Body of pancreas (tissue), 4 donors: ENCODE measurements around the gene ZFR2. TPM values are rescaled to one million over a fixed set of nuclear protein-coding genes. Genes with fewer than 3 reads are reported as not detected.

Experiments
- ATAC-seq: fragments of 150-250 bp; one replicate; pipeline ENCODE4 v1.9.1; 2016
- DNase-seq, 4 donors: peaks; one replicate each; pipeline ENCODE4 v3.0.0-alpha.2; 2019
- H3K27ac ChIP-seq, 4 donors: fragments of 200-600 bp; sonication (generic); 1 replicate in 3 of 4; 2 replicates in 1 of 4; pipeline versions ENCODE4 v1.5.1 to v1.6.1; 2016 to 2019; ENCODE audit warnings: mild to moderate bottlenecking in 1 of 4, mixed read lengths in 1 of 4, moderate library complexity in 1 of 4
- H3K27me3 ChIP-seq, 2 donors: fragments of 200-600 bp; sonication (generic); one replicate each; pipeline ENCODE4 v1.6.0; 2016; ENCODE audit warnings: mild to moderate bottlenecking in 1 of 2
- H3K36me3 ChIP-seq, 2 donors: fragments of 200-600 bp; sonication (generic); replicated peaks in 1 of 2; 2 replicates each; pipeline ENCODE4 v1.5.1; 2016; ENCODE audit warnings: low read depth in 2 of 2; ENCODE audit not compliant: insufficient read depth in 1 of 2
- H3K4me1 ChIP-seq: fragments of 200-600 bp; sonication (generic); one replicate; pipeline ENCODE4 v1.6.0; 2016
- H3K4me3 ChIP-seq, 2 donors: fragments of 200-600 bp; sonication (generic); 1 replicate in 1 of 2; 2 replicates in 1 of 2; pipeline ENCODE4 v1.5.1; 2016 to 2019
- H3K9me3 ChIP-seq, 3 donors: fragments of 200-600 bp; sonication (generic); 1 replicate in 2 of 3; 2 replicates in 1 of 3; pipeline ENCODE4 v1.5.1; 2016
- POLR2A ChIP-seq, 3 donors: fragments of 450-650 bp; IDR thresholded peaks; one replicate each; pipeline ENCODE4 v1.6.1; 2016; ENCODE audit warnings: antibody characterized with exemption in 3 of 3, mild to moderate bottlenecking in 2 of 3
- WGBS, 2 donors: methylation state at CpG; one replicate each; pipeline ENCODE4 v1.1.5; 2017; 5-methylcytosine and 5-hydroxymethylcytosine counted together
- intact Hi-C: fragments of 100-400 bp; cut with DNase I; formaldehyde crosslinking; loops from one replicate; pipeline ENCODE4 v1.15.1; 2023
- total RNA-seq, 2 donors: library from RNA; depleted of rRNA; stranded (reverse); fragments of >200 nt; gene quantifications; one replicate each; pipeline ENCODE4 v1.1.0, GENCODE V29; 2016
- TF ChIP-seq, protein P1 (sequence below), 7 experiments: fragments of 450-650 bp in 4 of 7; fragments of 200-600 bp in 3 of 7; sonication (generic) in 3 of 7; IDR thresholded peaks; one replicate each; pipeline ENCODE4 v1.5.1; 2016 to 2019; ENCODE audit warnings: antibody characterized with exemption in 7 of 7

Gene ZFR2
- total RNA-seq, 2 donors from 2014 or later, result not detected

DNA sequence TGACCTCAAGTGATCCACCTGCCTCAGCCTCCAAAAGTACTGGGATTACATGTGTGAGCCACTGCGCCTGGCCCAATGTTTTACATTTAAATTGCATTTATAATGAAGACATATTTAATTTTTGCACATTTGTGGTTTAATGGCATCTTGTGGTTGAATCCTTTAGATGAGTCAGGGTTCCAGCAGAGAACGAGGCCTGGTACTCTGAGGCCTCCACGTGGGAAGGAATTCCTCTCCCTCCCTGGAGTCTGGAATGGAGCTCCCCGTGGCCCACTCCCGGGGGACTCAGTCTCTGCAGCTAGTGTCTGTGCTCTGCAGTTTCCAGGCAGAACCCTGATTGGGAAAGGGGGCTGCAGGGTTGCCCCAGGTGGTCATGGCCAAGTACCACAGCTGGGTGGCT, 24.2 kb downstream of the ZFR2 start:
- no peak for ATAC-seq
- Histone ChIP-seq H3K4me1 (no peaks in the 10 kb centered on the region), H3K27ac (no peak overlapping the region), H3K36me3 (no peaks in the 10 kb centered on the region), H3K9me3 (no peaks in the 10 kb centered on the region), H3K27me3 (no peaks in the 10 kb centered on the region), H3K4me3 (no peak overlapping the region)
- intact Hi-C loops, result no loop called here
- TF ChIP-seq POLR2A (IDR thresholded peaks at IDR 0.05), result no peak
- TF ChIP-seq, protein P1, sequence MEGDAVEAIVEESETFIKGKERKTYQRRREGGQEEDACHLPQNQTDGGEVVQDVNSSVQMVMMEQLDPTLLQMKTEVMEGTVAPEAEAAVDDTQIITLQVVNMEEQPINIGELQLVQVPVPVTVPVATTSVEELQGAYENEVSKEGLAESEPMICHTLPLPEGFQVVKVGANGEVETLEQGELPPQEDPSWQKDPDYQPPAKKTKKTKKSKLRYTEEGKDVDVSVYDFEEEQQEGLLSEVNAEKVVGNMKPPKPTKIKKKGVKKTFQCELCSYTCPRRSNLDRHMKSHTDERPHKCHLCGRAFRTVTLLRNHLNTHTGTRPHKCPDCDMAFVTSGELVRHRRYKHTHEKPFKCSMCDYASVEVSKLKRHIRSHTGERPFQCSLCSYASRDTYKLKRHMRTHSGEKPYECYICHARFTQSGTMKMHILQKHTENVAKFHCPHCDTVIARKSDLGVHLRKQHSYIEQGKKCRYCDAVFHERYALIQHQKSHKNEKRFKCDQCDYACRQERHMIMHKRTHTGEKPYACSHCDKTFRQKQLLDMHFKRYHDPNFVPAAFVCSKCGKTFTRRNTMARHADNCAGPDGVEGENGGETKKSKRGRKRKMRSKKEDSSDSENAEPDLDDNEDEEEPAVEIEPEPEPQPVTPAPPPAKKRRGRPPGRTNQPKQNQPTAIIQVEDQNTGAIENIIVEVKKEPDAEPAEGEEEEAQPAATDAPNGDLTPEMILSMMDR (IDR thresholded peaks at IDR 0.05), result no peak
- DNase-seq, result no peak
- WGBS, 2 donors, result 67 to 74% methylated on average over 5 of the region's 5 CpGs

DNA sequence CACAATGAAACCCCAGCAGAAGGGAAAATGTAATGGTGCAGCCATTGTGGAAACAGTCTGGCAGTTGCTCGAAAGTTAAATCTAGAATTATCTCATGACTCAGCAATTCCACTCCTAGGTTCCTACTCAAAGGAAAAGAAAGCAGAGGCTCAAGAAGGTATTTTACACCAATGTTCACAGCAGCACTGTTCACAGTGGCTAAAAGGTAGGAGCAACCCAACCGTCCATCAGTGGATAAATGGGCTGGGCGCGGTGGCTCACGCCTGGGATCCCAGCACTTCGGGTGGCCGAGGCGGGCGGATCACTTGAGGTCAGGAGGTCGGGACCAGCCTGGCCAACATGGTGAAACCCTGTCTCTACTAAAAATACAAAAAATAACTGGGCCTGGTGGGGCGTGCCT, 25.9 kb downstream of the ZFR2 start:
- WGBS, 2 donors, result 83 to 95% methylated on average over 10 to 11 of the region's 11 CpGs
- intact Hi-C loops, result no loop called here
- Histone ChIP-seq H3K36me3 (no peaks in the 10 kb centered on the region), H3K4me3 (no peak overlapping the region), H3K9me3 (no peaks in the 10 kb centered on the region), H3K27ac (no peak overlapping the region), H3K4me1 (no peaks in the 10 kb centered on the region), H3K27me3 (no peaks in the 10 kb centered on the region)
- no peak for TF ChIP-seq POLR2A (IDR thresholded peaks at IDR 0.05)
- TF ChIP-seq, protein P1 (IDR thresholded peaks at IDR 0.05), result no peak
- no peak for DNase-seq
- no peak for ATAC-seq

DNA sequence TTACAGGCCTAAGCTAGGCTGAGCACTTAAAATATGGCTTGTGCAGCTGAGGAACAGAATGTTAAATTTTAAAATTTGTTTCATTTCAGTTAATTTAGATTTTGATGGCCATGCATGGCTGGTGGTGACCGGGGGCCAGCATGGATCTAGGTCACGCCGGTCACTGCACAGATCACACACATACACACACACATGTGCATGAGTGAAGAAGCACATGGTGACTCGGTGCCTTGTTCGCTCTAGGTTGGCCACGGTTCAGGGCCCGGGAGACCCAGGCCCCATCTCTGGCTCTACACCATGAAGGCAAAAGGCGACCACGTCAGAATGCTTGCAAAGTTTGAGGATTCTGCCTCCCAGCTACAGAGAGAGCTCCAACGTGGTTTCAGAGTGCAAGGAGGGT, 28.0 kb downstream of the ZFR2 start:
- H3K27me3 ChIP-seq, result no peaks in the 10 kb centered on the region
- H3K4me3 ChIP-seq, result no peak overlapping the region
- H3K27ac ChIP-seq, result no peak overlapping the region
- no peaks in the 10 kb centered on the region for H3K36me3 ChIP-seq
- no peaks in the 10 kb centered on the region for H3K9me3 ChIP-seq
- intact Hi-C loops, result no loop called here
- H3K4me1 ChIP-seq, result no peaks in the 10 kb centered on the region
- 87 to 93% methylated on average over 3 to 10 of the region's 10 CpGs for WGBS, 2 donors
- ATAC-seq (no peak), DNase-seq (no peak)
- no peak for TF ChIP-seq POLR2A (IDR thresholded peaks at IDR 0.05)
- TF ChIP-seq, protein P1 (IDR thresholded peaks at IDR 0.05), result no peak

DNA sequence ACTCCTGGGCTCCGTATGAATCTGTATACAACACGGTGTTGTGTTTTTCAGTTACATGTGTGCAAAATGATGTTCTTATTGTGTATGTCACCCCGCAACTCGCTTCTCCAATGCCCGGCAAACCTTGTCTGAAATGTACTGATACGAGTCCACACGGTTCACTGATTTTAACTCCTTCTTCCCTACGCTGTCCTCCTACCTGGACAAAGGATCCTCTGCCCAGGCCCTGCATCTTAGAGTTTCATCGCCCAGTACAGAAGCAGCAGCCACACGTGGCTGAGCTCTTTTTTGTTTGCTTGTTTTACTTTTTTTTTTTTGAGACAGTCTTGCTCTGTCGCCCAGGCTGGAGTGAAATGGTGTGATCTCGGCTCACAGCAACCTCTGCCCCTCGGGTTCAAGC, 28.9 kb downstream of the ZFR2 start:
- Histone ChIP-seq H3K27ac (no peak overlapping the region), H3K36me3 (no peaks in the 10 kb centered on the region), H3K9me3 (no peaks in the 10 kb centered on the region), H3K4me3 (no peak overlapping the region), H3K27me3 (no peaks in the 10 kb centered on the region), H3K4me1 (no peaks in the 10 kb centered on the region)
- WGBS, 2 donors, result 51 to 58% methylated on average over 13 of the region's 13 CpGs
- intact Hi-C loops, result no loop called here
- no peak for DNase-seq
- no peak for ATAC-seq
- TF ChIP-seq, protein P1 (IDR thresholded peaks at IDR 0.05), result no peak
- no peak for TF ChIP-seq POLR2A (IDR thresholded peaks at IDR 0.05)

DNA sequence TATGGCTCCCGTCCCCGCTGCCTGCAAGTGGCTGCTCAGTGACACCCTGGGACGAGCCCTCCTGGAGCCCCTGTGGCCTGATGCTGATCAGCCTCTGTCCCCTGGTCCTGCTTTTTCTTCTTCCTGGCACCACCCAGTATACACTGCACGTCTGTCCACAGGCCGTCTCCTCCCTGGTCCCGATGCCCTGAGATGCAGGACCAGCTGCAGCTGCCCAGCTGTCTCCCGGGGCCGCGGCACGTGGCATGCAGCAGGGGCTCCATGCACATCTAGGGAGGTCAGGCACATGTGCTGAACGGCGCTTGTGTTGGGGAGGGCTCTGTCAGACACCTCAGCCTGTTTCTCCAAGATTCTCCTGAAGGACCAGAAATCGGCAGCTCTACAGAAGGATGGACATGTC, 30.2 kb downstream of the ZFR2 start:
- H3K9me3 ChIP-seq, result no peaks in the 10 kb centered on the region
- no peak overlapping the region for H3K27ac ChIP-seq
- no peaks in the 10 kb centered on the region for H3K36me3 ChIP-seq
- no peak overlapping the region for H3K4me3 ChIP-seq
- TF ChIP-seq POLR2A (IDR thresholded peaks at IDR 0.05), result no peak
- TF ChIP-seq, protein P1 (IDR thresholded peaks at IDR 0.05), result no peak
- H3K4me1 ChIP-seq, result no peaks in the 10 kb centered on the region
- ATAC-seq, result no peak
- WGBS, 2 donors, result 60 to 62% methylated on average over 13 of the region's 13 CpGs
- no peak for DNase-seq
- intact Hi-C loops, result no loop called here
- no peaks in the 10 kb centered on the region for H3K27me3 ChIP-seq
